PC-3 (cell line): ENCODE results near the gene DLD.

Experiments used
- CTCF ChIP-seq: fragments of 300-600 bp; sonication (generic); conservative IDR thresholded peaks from 2 replicates; pipeline ENCODE4 v1.5.1; 2017; ENCODE audit warnings: antibody characterized with exemption, low read depth, mild to moderate bottlenecking, low read length
- EZH2 ChIP-seq: fragments of 300-600 bp; sonication (generic); IDR thresholded peaks from one replicate; pipeline ENCODE4 v1.6.1; 2017; ENCODE audit warnings: antibody characterized with exemption, mild to moderate bottlenecking, low read length; ENCODE audit not compliant: unreplicated experiment

DNA sequence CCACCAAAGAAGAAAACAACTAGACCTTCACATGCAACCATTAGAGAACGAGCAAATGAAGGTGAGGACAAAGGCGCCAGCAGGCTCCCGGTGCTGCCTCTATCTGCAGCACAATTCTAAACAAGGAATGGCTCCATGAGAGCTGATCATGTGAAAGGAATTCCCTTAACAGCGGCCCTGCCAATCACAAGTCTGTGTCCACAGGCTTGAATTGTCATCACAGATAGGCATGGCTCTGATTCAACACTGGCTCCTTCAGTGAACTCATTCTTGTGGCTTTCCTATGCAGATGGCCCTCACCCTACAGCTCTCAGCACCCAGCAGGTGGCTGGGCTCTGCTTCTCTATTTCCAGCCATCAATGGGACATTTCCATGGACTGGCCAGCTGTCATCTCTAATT is 75.7 kb downstream of the DLD start:
- TF ChIP-seq CTCF (no peak), EZH2 (no peak)
